Panc1 (cell line): ENCODE data around the gene SLIT2. TPM values are rescaled to one million over a fixed set of nuclear protein-coding genes. Genes with fewer than 3 reads are reported as not detected.

ENCODE experiments used
- ATAC-seq: fragments of 200-7000 bp; cut with Tn5 transposase; 2 replicates; pipeline ENCODE4 v1.9.1; 2020; ENCODE audit warnings: mild to moderate bottlenecking, moderate library complexity
- BruUV-seq: library from RNA; stranded (reverse); fragments of 400-500 nt; replicated peaks from 2 replicates; lab custom pipeline; 2021; lab: Mats Ljungman, UMichigan
- CTCF ChIA-PET: fragments of 300-600 bp; sonication (Branson Sonifier 250); formaldehyde crosslinking; loops from one replicate; lab custom pipeline; 2022; ENCODE audit warnings: antibody characterized with exemption; lab: Charles Lee
- POLR2A ChIA-PET: fragments of 300-600 bp; sonication (Branson Sonifier 250); formaldehyde crosslinking; loops from one replicate; lab custom pipeline; 2022; ENCODE audit warnings: antibody characterized with exemption; lab: Charles Lee
- DNase-seq: peaks from one replicate; pipeline ENCODE4 v3.0.0-alpha.2; 2010; ENCODE audit warnings: low read depth, low spot score
- H3K27ac ChIP-seq: 2 replicates; pipeline ENCODE4 v1.5.1; 2011; ENCODE audit warnings: mild to moderate bottlenecking, low read length, inconsistent platforms
- H3K27me3 ChIP-seq: fragments of 200-500 bp; sonication (Bioruptor generic); 2 replicates; pipeline ENCODE4 v1.6.0; 2014; ENCODE audit warnings: low read length, inconsistent platforms; ENCODE audit not compliant: control insufficient read depth, insufficient read depth
- H3K36me3 ChIP-seq: fragments of 200-500 bp; sonication (Bioruptor generic); 2 replicates; pipeline ENCODE4 v1.5.1; 2014; ENCODE audit warnings: inconsistent platforms, mild to moderate bottlenecking, low read length, moderate library complexity; ENCODE audit not compliant: control insufficient read depth, insufficient read depth
- H3K4me1 ChIP-seq: 2 replicates; pipeline ENCODE4 v1.5.1; 2011; ENCODE audit warnings: inconsistent platforms, mild to moderate bottlenecking, low read length, moderate library complexity; ENCODE audit not compliant: control insufficient read depth, insufficient read depth
- H3K4me3 ChIP-seq, 2 experiments: 2 replicates each; pipeline ENCODE4 v1.5.1; 2011 to 2012; ENCODE audit warnings: low read depth in 2 of 2, low read length in 2 of 2, mild to moderate bottlenecking in 2 of 2, inconsistent platforms in 1 of 2, moderate library complexity in 1 of 2
- H3K9me3 ChIP-seq: fragments of 200-500 bp; sonication (Bioruptor generic); 2 replicates; pipeline ENCODE4 v1.5.1; 2014; ENCODE audit warnings: low read depth, mild to moderate bottlenecking, inconsistent platforms, low read length, moderate library complexity; ENCODE audit not compliant: control insufficient read depth, insufficient read depth
- CTCF ChIP-seq: fragments of 450-650 bp; IDR thresholded peaks from 2 replicates; pipeline ENCODE4 v1.5.1; 2017; ENCODE audit warnings: mild to moderate bottlenecking
- POLR2AphosphoS5 ChIP-seq: IDR thresholded peaks from 2 replicates; pipeline ENCODE4 v1.6.1; 2012; ENCODE audit warnings: mild to moderate bottlenecking, low read depth, low read length, moderate library complexity
- REST ChIP-seq, 2 experiments: IDR thresholded peaks; 2 replicates each; pipeline ENCODE4 v1.6.1; 2011 to 2012; ENCODE audit warnings: low read depth in 2 of 2, control low read depth in 1 of 2, low read length in 1 of 2, mild to moderate bottlenecking in 1 of 2, moderate library complexity in 1 of 2; ENCODE audit not compliant: insufficient read depth in 1 of 2
- SIN3A ChIP-seq: IDR thresholded peaks from 2 replicates; pipeline ENCODE4 v1.6.1; 2012; ENCODE audit warnings: low read depth, mild to moderate bottlenecking, low read length, moderate library complexity, borderline replicate concordance; ENCODE audit not compliant: insufficient read depth
- TCF7L2 ChIP-seq: IDR thresholded peaks from 2 replicates; pipeline ENCODE4 v1.6.1; 2011; ENCODE audit warnings: mild to moderate bottlenecking, low read depth, low read length, inconsistent platforms
- in situ Hi-C: cut with HindIII; loops from 2 replicates; pipeline ENCODE4 v1.10.0; 2016; ENCODE audit warnings: low sequenced_read_pairs, low pct_unique_long_range_greater_than_20kb
- intact Hi-C: fragments of 100-400 bp; cut with micrococcal nuclease; formaldehyde crosslinking; loops from one replicate; pipeline ENCODE4 v1.10.0; 2022; ENCODE audit not compliant: unreplicated experiment
- total RNA-seq: library from RNA; stranded (reverse); gene quantifications from one replicate; pipeline ENCODE4 v1.2.1, GENCODE V29; 2021; ENCODE audit not compliant: unreplicated experiment

Gene SLIT2
- total RNA-seq, 1 experiment from 2014 or later = 0.28 TPM

- in situ Hi-C loops = no loop called here
- intact Hi-C loops = no loop called here
- ChIA-PET CTCF (no interaction called here), POLR2A (no interaction called here)
- Histone ChIP-seq H3K9me3 (no peaks in the 10 kb centered on the region), H3K4me1 (no peaks in the 10 kb centered on the region), H3K4me3 (no peak overlapping the region), H3K27ac (no peak overlapping the region), H3K36me3 (no peaks in the 10 kb centered on the region), H3K27me3 (no peaks in the 10 kb centered on the region)
- DNase-seq (no peak), ATAC-seq (no peak)
- BruUV-seq = no TSS peak
- TF ChIP-seq REST (IDR thresholded peaks at IDR 0.05; ENCODE audit: insufficient read depth in 1 of 2, low read depth in 2 of 2, low read length in 1 of 2) = no peak
Observed at GRCh38 chr4:20284990-20285389, 33.3 kb downstream of the SLIT2 start.

GRCh38 chr4:20287246-20287645 lies 35.5 kb downstream of the SLIT2 start:
- DNase-seq = no peak

More at GRCh38 chr4:20287246-20287645, 35.5 kb downstream of the SLIT2 start:
- Histone ChIP-seq H3K27me3 (no peaks in the 10 kb centered on the region), H3K4me1 (no peaks in the 10 kb centered on the region), H3K36me3 (no peaks in the 10 kb centered on the region), H3K4me3 (no peak overlapping the region), H3K9me3 (no peaks in the 10 kb centered on the region), H3K27ac (no peak overlapping the region)
- ChIA-PET POLR2A (no interaction called here), CTCF (no interaction called here)
- ATAC-seq = no peak
- BruUV-seq = no TSS peak
- in situ Hi-C loops = no loop called here
- intact Hi-C loops = no loop called here
- TF ChIP-seq CTCF = no peak
- TF ChIP-seq TCF7L2 = no peak
- TF ChIP-seq POLR2AphosphoS5 = no peak
- TF ChIP-seq REST (IDR thresholded peaks at IDR 0.05; ENCODE audit: insufficient read depth in 1 of 2, low read depth in 2 of 2, low read length in 1 of 2) = no peak
- no peak for TF ChIP-seq SIN3A
